COLO668 (cell line): ENCODE measurements around the gene ANKS1B.
"Not testable (repeated sequence)": the region's sequence is repeated elsewhere in the genome, so short reads cannot be mapped to it uniquely, and the experiment has no call there.

Experiments
- DNase-seq: peaks from one replicate; lab custom pipeline; 2025; ENCODE audit not compliant: unreplicated experiment; lab: John Stamatoyannopoulos, UW

The ANKS1B gene

DNA sequence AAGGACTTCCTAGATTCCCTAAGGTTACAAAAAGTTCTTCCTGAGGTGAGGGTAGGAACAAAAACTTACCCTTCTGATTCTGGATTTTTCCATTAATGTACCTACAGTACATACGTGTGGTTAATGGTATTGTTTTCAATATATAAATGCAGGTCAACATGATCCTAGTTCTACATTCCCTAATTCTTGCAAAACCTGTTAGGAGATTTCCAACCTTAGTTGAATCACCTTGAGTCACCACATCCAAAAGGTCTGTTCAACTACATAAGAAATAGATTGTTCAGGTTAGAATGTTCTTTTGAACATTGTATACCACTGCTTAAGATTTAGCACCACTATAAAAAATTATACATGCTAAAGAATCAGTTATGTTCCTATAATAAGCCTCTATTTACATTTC, 218.3 kb downstream of the ANKS1B start:
- no peak for DNase-seq

- DNase-seq = no peak
These were observed 219.1 kb downstream of the ANKS1B start for GRCh38 chr12:99765469-99766114.

- no peak for DNase-seq
These were observed 225.3 kb downstream of the ANKS1B start for GRCh38 chr12:99759444-99759843.

DNA sequence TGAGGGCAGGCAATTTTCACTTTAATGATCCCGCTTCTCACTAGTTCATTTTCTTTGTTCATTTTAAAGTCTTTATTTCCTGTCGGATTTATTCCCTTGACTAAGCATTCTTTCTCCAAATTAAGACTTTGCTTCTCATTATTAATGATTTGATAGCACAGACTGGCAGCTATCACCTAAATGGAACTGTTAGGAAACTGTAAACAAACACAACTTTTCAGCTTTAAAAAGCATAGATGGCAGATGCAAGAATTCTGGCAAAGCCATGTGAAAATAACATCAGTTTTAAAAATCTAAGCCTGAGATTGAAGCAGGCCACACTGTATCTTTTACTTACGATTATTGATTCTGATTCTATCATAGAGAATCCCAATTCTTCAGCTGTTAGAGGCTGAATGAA, 225.7 kb downstream of the ANKS1B start:
- DNase-seq = no peak

DNA sequence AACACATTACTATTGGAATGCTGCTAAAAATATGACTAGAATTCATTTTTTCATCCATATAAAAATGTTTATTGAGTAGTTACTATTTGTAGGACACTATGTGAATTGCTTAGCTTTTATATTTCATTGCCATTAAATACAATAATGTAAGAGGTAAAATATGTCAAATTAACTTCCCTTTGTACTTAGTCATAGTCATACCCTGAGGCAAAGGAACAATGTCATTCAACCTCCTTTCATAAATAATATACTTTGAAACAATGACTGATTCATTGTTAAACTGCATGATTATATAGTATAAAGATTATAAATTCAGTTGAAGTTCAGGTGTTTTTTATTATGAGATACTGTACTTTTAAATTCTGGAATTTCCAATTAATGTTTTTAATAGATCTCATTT, 232.0 kb downstream of the ANKS1B start:
- DNase-seq = no peak

DNA sequence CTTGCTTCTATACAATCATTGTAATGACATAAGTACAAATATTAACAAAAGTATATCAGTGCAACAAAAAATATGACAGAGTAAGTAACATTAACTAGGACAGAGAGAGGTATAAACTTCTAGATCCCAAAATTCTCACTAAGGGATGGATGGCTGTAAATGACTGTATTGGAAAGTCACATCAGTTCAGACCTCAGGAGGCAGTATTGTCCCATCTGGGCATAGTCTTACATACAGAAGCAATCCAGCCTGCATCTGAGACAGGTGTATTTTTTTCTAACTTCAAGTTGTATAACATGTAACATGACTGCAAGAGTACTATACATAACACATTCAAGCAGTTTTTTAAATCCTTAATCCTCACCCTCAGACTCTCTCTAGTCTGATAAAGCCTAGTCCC, 238.2 kb downstream of the ANKS1B start:
- no peak for DNase-seq

DNA sequence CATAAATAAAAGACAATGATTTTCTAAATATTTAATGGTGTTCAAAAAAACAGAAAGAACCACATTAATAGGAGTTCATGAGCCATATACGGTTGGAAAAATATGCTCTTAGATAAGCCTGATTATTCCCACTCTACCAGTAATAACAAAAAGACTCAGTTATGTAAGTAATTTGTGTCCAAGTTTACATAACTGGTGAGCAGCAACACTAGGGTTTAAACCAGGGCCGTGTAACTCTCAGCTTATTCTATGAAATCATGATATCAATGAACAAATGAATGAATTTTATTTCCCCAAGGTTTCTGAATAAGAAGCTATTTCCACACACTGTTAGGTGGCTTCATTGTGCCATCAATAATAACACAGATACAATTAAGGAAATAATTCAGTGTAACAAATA, 238.8 kb downstream of the ANKS1B start:
- DNase-seq = no peak

- DNase-seq = no peak
These were observed 239.6 kb downstream of the ANKS1B start for GRCh38 chr12:99745121-99745520.

DNA sequence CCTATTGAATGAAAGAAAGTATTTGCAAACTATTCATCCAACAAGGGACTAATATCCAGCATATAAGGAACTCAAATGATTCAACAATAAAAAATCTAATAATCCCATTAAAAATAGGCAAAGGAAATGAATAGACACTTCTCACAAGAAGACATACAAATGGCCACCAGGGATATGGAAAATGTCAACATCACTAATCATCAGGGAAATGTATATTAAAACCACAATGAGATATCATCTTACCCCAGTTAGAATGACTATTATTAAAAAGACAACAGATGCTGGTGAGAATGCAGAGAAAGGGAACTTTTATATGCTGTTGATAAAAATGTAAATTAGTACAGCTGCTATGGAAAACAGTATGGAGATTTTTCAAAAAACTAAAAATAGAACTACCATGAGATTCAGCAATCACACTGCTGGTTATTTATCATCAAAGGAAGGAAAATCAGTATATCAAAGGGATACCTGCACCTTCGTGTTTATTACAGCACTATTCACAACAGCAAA, 247.9 kb downstream of the ANKS1B start:
- no peak for DNase-seq

GRCh38 chr12:99732131-99732530, 252.6 kb downstream of the ANKS1B start:
- no peak for DNase-seq

DNA sequence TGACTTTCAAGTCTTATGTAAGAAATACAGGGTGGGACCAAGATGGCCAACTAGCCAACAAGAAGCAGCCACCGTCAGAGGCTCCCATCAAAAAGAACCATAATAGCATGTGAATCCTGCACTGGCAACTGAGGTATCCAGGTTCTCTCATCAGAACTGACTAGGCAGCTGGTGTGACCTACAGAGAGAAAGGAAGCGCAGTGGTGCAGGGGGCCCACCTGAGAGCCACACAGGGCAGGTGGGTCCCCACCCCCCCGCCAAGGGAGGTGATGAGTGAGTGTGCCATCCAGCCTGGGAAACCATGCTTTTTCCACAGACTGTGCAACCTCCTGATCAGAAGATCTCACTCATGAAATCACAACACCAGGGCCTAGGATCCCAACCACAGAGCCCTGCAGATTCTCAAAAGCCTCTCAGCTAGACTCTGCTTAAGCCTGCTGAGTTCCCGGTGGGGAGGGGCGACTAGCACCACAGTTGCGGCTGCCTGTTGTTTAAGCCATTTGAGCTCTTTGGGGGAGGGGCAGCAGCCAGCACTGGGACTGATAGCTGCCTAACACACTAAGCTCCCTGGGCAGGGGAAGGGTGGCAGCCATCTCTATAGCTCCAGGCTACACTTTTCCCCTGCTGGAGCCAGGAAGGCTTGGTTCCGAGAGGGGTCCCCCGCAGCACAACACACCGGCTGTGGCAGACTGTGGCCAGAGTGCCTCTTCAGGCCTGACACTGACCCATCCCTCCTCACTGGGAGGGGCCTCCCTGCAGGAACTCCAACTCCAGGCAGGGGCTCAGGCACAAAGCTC, 261.8 kb downstream of the ANKS1B start:
- DNase-seq = no peak

DNA sequence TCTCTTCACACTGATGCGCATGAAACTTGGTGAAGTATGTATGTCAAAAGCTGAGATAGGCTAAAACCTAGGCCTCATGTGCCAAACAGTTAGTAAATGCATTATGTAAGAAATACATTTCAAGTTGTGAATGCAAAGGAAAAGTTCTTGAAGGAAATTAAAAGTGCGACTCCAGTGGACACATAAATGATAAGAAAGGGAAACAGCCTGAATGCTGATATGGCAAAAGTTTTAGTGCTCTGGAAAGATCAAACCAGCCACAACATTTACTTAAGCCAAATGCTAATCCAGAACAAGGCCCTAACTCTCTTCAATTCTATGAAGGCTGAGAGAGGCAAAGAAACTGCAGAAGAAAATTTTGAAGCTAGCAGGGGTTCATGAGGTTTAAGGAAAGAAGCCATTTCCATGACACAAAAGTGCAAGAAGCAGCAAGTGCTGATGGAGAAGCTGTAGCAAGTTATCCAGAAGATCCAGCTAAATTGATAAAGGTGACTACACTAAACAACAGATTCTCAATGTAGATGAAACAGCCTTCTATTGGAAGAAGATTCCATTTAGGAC, 262.9 kb downstream of the ANKS1B start:
- DNase-seq = no peak

GRCh38 chr12:99720083-99720465, 264.7 kb downstream of the ANKS1B start:
- not testable (repeated sequence) for DNase-seq

GRCh38 chr12:99719411-99720082, 265.2 kb downstream of the ANKS1B start:
- not testable (repeated sequence) for DNase-seq

DNA sequence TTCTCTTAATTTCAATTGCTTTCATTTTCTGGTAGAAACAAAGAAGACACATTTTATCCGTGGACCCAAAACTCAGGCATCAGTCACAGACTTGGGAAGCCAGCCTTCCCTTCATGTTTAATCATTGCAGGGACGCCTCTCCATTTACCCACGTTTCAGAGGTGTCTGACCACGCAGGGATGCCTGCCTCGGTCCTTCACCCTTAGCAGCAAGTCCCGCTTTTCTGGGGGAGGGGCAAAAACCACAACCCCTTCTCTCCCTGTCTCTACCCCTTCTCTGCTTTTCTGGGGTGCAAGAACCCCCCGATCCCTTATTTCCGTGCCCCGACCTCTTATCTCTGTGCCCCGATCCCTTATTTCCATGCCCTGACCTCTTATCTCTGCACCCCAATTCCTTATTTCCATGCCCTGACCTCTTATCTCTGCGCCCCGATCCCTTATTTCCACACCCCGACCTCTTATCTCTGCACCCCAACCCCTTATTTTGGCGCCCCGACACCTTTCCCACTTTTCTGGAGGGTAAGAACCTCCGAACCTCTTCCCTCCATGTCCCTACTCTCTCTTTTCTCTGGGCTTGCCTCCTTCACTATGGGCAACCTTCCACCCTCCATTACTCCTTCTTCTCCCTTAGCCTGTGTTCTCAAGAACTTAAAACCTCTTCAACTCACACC, 268.8 kb downstream of the ANKS1B start:
- not testable (repeated sequence) for DNase-seq

DNA sequence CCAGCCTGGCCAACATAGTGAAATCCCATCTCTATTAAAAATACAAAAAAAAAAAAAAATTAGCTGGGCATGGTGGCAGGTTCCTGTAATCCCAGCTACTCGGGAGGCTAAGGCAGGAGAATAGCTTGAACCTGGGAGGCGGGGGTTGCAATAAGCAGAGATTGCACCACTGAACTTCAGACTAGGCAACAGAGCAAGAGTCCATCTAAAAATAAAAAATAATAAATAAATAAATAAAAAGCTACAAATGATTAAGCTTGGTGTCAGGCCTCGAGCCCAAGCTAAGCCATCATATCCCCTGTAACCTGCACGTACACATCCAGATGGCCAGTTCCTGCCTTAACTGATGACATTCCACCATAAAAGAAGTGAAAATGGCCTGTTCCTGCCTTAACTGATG, 269.8 kb downstream of the ANKS1B start:
- not testable (repeated sequence) for DNase-seq

DNA sequence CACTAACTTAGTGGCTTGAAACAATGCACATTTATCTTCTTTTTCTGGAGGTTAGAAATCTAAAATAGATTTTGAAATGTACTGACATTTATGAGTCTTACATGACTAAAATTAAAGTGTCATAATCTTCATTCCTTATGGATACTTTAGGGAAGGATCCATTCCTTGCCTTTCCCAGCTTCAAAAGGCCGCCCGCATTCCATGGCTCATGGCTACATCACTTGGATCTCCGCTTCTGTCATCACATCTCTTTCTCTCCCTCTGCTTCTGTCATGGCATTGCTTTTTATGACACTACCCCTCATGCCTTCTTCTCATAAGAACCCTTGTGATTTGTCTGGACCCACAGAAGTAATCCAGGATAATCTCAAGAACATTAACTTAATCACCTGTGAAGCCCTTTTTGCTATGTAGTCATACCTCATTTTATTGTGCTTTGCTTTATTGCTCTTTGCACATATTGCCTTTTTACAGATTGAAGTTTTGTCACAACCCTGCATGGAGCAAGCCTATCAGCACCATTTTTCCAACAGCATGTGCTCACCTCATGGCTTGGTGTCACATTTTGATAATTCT, 270.7 kb downstream of the ANKS1B start:
- DNase-seq = no peak

DNA sequence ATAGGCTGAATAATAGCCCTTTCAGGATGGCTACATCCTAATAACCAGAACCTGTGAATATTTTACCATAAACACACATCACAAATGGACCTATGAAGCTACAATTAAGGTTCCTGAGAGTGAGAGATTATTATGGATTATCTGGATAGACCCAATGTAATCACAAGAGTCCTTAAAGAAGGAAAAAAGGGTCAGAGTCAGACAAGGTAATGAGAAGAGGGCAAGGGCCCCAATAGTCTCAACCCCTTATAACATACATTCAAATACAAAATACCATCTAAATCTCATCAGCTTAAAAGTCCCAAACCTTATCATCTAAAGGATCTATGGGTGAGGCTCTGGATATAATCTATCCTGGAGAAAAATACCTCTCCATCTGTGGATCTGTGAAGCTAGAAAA, 272.5 kb downstream of the ANKS1B start:
- no peak for DNase-seq

- no peak for DNase-seq
These were observed 273.5 kb downstream of the ANKS1B start for GRCh38 chr12:99711246-99711645.

DNA sequence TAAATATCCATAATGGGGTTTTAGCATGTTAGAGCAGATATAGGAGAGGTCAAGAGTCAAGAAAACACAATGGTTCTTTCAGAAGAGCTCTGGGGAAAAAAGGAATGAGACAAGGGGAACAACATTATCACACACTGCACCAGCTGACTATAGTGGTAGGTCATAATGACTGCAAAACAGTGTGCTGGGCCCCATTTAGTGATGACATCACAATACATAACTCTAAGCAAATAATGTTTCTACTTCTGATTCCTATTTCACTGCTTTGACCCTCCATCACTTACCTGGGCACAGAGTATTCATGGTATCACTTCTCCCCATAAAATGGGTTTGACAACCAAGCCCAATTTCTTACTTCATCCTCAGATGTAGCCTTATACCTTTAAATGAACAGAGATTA, 275.1 kb downstream of the ANKS1B start:
- no peak for DNase-seq

GRCh38 chr12:99709116-99709515, 275.6 kb downstream of the ANKS1B start:
- no peak for DNase-seq
